ENCODE results near the gene RBM22.
A peak's percentile ranks its signal among the peaks of the same experiment; 100 is the strongest.
"Not testable (repeated sequence)": the region's sequence is repeated elsewhere in the genome, so short reads cannot be mapped to it uniquely, and the experiment has no call there.

Gene RBM22

GRCh38 chr5:150700594-150701377 is at the start of gene RBM22:
TSS of gene RBM22 (minus strand) at chr5:150701062. CDS start at chr5:150700985, 77 bp downstream.
- DNase-seq (ENCODE audit: low read depth): peak; percentile 86

DNA sequence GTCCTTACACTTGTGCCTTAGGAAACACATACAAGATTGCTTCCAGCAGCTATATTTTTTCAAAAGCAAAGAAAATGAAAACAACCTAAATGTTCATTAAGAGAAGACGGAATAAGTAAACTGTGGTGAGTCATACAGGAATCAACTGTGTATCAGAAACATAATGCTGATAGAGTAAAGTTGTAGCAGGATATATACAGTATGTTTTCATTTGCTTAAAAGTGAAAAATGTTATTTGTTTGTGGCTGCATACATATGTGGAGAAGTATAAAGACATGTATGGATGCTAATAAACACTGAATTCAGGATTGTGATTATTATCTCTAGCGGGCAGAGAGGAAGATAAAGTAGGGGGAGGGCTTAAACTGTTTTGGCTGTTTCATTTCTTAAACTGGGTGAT is 49.6 kb upstream of the RBM22 start:
- no peak for DNase-seq (ENCODE audit: low read depth)

GRCh38 chr5:150743142-150743488 is 42.3 kb upstream of the RBM22 start:
- not testable (repeated sequence) for DNase-seq (ENCODE audit: low read depth)

- not testable (repeated sequence) for DNase-seq (ENCODE audit: low read depth)
Measured at GRCh38 chr5:150742455-150743141, 41.7 kb upstream of the RBM22 start.

DNA sequence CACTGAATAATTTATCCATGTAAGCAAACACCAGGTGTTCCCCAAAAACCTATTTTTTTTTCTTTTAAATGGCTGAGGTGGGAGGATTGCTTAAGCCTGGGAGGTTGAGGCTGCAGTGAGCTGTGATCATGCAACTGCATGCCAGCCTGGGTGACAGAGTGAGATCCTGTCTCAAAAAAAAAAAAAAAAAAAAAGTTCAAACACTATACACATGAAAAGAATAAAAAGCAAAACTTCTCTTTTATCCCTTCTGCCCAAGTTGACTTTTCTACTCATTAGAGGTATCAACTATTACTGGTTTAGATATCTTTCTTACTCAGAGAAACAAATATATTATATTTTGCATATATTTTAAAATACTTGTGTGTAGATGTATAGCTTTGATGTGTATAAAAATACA is 40.1 kb upstream of the RBM22 start:
- no peak for DNase-seq (ENCODE audit: low read depth)

GRCh38 chr5:150738862-150739261 is 38.0 kb upstream of the RBM22 start:
- DNase-seq (ENCODE audit: low read depth): no peak

DNA sequence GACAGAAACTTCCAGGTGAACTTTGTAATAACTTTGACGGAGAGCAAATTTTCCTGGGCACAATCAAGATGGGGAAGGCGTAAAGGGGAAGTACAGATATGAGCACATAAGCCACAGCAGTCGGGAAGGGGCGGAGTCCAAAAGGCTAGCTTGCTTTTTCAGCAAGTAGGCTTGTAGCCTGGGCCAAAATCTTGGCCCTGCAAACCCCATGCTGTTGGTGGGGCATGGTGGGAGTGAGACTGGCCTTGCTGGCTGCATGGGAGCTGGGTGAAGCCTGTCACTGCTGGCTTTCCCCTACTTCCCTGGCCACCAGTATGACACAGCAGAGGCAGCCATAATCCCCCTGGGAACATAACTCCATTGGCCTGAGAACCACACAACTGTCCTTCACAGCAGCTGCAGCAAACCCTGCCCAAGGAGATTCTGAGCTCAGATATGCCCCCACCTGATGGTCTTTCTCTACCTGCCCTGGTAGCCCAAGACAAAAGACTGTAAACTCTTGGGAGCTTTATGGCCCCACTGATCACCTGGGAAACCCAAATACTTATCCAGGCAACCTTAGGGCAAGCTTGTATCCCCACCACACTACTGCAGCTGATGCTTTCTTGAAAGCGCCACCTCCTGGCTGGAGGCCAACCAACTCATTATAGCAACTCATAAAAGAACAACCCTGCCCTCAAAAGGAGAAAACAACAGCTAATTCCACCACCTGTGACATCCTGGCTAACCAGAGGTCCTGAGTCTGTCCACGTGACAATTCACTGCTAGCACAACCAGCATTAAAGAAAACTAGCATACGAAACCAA is 33.9 kb upstream of the RBM22 start:
- DNase-seq (ENCODE audit: low read depth): no peak

DNA sequence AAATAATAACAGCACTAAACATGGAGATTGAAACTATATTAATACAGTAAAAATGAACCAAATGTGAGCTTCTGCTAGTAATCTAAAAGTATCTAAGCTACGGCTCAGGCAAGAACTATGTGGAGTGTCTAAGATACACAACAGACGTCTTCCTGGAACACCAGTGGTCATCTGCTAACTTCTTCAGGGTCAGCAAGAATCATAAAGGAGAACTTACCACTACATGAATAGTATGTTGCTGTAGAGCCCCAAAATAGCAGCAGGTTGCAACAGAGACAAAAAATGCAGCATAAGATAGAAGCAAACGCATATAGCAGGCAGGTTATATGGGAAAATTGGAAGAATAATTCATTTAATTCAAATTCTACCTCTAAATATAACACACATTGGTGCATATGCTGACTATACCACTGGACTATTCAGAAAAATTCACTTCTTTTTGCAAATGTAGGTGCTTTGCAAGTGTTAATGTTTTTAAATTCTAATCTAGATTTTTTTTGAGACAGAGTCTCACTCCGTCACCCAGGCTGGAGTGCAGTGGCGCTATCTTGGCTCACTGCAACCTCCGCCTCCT is 30.9 kb upstream of the RBM22 start:
- DNase-seq (ENCODE audit: low read depth): no peak

- DNase-seq (ENCODE audit: low read depth): no peak
Measured at GRCh38 chr5:150729859-150730258, 29.0 kb upstream of the RBM22 start.

GRCh38 chr5:150723845-150724244 is 23.0 kb upstream of the RBM22 start:
- no peak for DNase-seq (ENCODE audit: low read depth)

DNA sequence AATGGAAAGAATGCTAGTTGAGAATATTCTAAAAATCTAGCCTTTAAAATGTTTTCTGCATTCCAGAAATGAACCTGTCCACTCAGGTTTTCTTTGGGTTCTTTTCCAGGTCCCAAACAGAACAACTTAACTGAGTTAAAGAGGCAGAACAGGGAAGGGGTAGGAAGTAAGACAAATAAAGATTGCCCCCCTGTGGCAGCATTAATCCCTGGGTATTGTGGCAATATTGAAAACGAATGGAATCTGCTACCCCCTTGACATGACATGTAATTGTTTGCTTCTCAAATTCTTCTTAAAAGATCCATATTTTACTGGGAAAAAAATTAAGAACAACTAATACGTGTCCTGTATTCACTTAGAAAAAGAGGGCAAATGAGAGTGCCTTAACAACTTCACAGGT is 9.3 kb upstream of the RBM22 start:
- DNase-seq (ENCODE audit: low read depth): no peak

GRCh38 chr5:150706776-150707390 is 6.0 kb upstream of the RBM22 start:
- no peak for DNase-seq (ENCODE audit: low read depth)

DNA sequence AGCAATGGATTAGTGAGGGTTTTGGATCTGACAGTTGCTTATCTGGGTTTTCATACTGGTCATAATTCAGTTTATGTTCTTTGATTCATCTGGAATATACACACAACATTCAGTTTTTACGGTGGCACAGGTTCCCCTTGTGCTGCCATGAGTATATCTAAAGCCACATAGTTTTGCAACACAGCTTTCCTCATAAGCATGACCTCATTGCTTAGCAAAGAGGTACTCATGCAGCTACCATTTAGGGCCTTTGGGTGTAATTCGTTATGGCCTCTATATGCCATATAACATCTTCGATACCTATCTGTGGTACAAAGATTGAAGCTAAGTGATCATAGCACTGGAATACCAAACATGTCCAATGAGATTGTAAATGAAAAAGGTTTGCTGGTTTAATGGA is 2.9 kb upstream of the RBM22 start:
- no peak for DNase-seq (ENCODE audit: low read depth)

GRCh38 chr5:150700246-150700593 is 642 bp downstream of the RBM22 start:
- DNase-seq (ENCODE audit: low read depth): no peak

DNA sequence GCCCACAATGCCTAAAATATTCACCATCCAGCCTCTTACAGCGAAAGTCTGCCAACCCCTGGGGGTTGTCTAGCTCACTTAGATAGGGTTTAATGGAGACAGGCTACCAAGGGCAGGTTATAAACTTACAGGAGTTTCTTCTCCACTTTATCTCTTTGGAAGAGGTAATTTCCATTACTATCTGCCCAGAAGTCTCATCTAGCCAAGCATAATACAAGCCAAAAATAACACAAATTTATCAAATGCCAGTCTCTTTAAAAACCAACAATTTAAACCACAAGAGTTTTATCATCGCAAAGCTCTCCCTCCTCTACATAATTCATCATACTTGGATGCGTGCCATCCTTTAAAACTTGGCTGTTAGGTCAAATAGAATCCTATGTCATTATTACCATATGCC is 6.2 kb downstream of the RBM22 start:
- no peak for DNase-seq (ENCODE audit: low read depth)

DNA sequence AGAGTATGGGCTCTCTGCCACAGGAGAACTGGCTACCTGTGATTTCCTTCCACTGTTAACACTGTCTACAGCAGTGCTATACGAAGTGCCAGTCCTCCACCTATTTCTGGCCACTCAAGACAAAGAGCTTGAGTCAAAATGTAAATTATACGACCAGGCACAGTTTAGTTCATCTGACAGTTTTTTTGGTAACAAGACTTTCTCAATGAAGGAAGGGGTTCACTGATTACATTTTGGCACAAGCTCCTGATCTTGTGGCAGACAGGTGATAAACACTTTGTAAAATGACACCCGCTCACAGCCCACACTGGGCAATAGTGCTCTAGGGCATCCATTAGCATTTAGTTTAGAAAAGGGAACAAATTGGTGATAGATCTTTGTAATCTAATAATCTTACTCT is 8.6 kb downstream of the RBM22 start:
- DNase-seq (ENCODE audit: low read depth): no peak

DNA sequence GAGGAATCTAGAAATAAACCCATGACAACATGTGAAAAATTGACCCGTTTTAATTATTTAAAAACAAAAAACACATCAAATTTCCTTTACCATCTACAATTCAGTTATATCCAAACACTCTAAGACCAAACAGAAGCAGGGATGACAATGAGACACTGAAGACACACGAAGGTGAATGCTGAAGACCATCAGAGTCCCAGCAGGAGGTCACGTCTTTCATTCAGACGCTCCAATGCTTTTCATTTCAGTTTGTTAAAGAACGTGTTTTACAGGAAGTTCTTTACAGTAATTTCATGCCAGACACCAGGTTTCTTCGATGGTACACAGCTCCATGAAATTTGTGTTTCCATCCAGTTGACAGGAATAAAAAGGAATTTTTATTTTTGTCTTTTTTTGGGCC is 10.1 kb downstream of the RBM22 start:
- no peak for DNase-seq (ENCODE audit: low read depth)

GRCh38 chr5:150689120-150689519 is 11.7 kb downstream of the RBM22 start:
- DNase-seq (ENCODE audit: low read depth): no peak

DNA sequence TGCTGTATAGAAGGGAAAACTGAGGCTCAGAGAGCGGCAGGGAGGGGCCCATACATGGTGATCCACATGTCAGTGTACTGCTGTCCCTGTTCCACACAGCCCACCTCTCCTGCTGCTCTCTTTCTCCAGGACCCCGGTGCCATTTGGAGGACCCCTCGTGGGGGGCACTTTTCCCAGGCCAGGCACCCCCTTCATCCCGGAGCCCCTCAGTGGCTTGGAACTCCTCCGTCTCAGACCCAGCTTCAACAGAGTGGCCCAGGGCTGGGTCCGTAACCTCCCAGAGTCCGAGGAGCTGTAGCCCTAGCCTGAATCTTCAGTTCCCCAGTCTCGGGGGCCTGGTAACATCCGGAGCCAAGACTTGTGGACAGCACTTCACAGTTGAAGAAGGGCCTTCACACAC is 24.3 kb downstream of the RBM22 start:
- DNase-seq (ENCODE audit: low read depth): no peak

- no peak for DNase-seq (ENCODE audit: low read depth)
Measured at GRCh38 chr5:150675069-150675468, 25.8 kb downstream of the RBM22 start.

GRCh38 chr5:150674341-150674821 is 26.5 kb downstream of the RBM22 start:
- no peak for DNase-seq (ENCODE audit: low read depth)

DNA sequence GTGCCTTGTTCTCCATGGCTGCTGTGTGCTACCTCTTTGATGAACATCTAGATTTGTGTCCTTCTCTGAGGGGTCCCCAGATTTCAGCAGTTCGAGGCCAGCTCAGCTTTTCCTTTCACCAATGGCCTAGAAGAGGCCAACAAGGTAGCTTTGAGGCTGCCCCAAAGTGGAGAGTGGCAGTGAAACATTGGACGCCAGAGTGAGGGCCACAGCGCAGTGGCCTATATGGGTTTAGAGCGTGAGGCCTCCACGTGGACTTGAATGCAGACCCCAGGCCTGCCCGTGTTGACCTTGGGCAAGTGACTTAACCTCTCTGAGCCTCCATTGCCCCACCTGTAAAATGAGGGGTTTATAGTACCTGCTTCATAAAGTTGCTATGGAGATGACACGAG is 28.0 kb downstream of the RBM22 start:
- DNase-seq (ENCODE audit: low read depth): no peak
